Iris pigment epithelial cell (primary cell): ENCODE data around the gene KLC4.

Experiments used
- DNase-seq: peaks from one replicate; pipeline ENCODE4 v3.0.0-alpha.2; 2011; ENCODE audit warnings: low read depth

KLC4 gene

DNA sequence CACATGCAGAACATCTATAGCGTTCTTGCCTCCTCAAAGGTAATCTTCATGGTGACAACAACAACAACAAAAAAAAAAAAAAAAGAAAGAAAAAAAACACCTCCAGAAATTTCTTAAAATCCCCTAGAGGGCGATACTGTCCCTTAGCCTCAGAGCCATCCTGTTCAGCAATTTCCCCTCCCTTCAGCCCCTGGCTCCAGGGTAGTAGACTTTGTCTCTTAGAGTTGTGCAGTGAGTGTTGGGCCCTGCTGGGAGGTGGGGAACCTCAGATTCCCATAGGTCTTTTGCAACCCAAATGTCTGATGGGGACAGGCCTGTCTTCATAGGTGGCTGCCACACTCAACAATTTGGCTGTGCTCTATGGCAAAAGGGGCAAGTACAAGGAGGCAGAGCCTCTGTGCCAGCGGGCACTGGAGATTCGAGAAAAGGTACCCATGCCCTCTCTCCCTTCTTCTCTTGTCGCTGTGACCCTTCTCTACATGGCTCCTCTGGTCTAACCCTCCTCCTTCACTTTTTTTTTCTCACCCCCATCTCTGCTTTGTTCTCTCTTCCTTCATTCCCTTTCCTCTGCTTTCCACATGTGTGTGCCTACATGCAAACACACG lies 10.7 kb downstream of the KLC4 start:
- DNase-seq: peak; percentile 67

DNA sequence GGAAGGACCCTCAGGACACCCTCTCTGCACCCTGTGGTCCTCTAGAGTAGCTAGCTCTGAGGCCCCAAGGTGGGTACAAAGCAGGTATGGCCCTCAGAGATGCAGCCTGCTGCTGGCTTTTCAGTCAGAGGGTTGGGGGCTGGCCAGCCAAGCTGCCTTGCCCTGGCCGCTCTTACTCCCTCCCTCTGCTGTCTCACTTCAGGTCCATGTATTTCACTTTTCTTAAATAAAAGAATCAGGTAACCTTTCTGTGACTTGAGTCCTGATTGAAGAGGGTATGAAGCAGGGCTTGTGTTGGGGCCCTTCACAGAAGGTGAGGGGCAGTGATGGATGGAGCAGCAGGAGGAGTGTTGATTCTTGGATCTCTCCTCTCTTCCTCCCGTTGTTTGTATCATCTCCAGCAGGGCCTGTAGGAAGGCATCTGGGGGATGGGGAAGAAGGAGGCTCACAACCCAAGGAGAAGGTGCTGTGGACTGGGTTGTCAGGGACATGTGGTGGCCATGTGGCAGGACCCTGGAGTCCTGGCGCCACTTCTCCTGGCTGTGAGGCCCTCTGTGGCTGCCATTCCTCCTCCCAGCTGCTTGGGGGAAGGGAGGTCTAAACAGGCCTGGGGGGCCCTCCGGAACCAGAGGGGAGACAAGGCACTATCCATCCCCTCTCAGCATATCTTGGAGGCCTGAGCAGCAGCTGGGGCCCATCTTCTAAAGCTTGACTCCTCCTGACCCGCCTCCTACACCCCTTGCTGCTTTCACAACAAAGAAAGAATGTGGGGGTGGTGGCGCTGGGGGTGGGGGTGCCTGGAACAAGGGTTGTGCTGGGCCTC lies 15.6 kb downstream of the KLC4 start:
- peak; percentile 48 for DNase-seq

DNA sequence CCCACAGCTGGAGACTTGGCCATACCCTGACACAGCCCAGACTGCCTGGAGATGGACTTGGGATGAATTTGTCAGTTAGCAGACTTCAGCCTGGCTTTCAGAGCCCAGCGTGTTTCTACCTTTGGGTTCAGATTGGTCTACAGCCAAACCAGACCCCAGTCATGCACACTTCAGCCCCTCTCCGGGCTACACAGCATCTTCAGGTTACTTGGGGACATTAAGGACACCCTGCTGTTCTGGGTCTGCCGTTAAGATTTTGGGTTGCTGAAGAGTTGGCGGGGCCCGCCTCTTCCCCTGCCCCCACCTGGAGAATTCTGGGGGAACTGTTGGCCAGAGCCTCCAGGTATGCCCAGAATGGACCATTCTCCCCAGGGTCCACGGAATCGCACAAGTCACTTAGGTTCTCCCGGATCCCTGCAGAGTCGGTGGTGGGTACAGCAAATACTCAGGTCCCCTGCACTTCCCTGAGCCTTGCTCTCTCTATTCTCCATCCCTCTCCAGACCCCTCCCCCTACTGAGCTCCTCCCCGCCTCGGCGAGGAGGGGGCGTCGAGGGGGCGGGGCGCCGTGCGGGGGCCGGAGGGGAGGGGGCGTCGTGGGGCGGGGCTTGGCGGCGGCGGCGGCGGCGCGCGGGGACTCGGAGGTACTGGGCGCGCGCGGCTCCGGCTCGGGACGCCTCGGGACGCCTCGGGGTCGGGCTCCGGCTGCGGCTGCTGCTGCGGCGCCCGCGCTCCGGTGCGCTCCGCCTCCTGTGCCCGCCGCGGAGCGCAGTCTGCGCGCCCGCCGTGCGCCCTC lies 16.4 kb downstream of the KLC4 start, which contains the start of gene PTK7:
Gene PTK7, plus strand, starts transcription at position 645 of the 794 bp plus-strand sequence. CDS start 175 bp downstream, outside the sequence.
- DNase-seq: peak; percentile 60

DNA sequence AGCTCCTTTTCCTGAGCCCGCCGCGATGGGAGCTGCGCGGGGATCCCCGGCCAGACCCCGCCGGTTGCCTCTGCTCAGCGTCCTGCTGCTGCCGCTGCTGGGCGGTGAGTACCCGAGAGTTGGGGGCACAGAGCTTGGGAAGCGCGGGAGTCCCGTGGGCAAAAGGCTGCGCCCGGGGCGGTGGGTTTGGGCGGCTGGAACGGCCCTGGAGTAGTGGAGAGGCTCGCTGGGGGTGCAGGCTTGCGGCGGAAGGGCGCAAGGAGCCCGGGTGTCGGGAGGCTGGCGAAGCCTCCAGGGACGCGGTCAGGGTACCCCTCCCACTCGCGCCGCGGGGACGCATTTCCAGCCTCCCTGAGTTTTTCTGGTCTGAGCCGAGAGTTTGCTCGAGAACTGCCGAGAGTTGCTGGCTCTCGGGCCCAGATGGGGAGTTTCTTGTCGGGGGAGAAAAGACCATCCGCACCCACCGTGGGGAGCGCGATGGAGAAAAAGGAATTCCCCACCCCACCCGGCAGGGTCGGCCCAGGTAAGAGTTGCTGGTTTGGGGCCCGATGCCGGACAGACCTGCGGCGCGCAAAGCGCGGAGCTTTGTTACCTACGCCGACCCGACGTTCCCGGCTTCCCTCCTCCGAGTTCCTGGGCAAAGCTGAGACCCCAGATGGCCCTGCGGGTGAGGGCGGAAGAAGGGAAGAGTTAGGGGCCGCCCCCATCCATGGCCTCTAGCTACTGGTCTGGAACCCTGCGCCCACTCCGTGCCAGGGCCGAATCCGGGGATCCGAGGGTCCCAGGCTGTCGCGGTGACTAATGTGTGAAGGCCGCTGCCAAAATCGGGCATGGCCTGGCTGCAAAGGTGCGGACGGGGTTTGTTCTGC lies 17.3 kb downstream of the KLC4 start:
- peak; percentile 44 for DNase-seq

DNA sequence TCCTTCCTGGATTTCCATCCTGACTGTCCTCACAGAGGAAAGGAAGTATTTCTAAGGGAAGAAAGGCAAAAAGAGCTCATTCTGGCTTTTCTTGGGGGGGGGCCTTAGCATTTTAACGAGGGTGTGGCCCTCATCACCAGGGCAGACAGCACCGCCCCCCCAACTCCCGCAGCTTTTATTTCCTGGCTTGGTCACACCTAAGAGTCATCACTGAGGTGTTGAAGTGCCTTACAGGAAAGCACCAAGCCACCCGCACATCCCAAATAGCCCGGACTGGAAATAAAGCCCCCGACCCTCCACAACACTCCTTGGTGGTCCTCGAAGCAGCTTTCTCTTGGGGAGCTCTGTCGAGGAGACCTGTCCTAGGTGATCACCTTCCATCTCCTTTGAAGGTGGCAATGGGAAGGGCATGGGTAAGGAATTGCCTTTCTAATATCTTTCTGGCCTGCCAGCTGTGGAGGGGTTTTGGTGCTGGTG lies 17.9 kb downstream of the KLC4 start:
- no peak for DNase-seq

DNA sequence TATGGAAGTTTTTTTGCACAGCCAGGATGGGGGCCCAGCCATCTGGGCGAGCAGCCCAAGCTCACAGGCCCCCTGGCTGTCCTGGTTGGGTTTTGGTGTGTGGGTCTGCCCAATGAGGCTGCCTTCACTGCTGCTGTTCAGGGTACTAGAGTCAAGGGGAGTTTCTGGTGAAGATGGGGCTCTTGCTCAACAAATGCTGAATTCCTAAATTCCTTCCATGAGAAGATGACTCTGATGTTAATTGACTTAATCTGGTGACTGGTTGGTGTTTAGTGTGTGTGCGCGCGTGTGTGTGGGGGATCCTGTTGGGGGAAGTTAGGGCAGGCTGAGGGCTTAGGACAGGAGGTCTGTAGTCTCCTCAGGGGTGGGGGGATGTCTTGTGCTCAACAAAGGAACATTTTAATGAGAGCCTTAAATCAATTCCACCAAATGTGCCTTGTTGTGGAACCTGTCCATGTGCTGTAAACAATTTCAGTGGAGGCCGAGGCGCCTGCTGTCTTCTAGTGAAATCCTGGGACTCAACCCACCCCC lies 18.6 kb downstream of the KLC4 start:
- DNase-seq: no peak

DNA sequence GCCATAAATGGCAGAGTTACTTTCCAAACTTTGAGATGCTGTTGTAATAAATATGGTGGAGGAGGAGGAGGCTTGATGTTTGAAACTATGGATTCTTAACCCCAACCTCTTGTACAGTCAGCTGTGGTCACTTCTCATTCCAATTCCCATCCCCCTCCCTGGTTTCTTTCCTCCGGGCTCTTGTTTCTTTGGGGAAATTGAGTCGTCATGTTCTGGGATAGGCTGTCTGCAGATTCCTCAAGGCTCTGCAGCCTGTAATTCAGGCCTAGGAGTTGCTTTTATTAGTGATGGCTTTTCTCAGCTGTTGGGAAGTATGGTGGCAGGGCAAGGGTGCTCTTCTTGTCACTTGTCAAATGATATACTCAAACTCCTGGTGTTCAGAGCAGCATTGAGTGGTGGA lies 19.3 kb downstream of the KLC4 start:
- DNase-seq: peak; percentile 55

DNA sequence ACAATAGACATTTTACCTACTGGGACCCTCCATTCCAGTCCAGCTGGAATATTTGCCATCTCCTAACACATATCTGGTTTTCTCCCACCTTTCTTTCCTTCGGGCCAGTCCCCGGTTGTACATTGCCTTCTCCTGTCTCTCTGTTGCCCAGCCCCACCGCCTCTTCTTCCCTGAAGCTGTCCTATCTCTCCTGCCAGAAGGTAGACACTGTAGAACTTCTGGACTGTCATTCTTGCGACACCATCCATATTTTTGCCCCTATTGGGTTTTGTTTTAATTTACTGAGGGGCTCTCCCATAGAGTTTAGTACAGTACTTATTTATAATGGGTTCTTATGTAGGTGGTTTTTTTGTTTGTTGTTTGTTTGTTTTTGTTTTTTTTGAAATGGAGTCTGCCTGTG lies 21.6 kb downstream of the KLC4 start:
- DNase-seq: no peak

DNA sequence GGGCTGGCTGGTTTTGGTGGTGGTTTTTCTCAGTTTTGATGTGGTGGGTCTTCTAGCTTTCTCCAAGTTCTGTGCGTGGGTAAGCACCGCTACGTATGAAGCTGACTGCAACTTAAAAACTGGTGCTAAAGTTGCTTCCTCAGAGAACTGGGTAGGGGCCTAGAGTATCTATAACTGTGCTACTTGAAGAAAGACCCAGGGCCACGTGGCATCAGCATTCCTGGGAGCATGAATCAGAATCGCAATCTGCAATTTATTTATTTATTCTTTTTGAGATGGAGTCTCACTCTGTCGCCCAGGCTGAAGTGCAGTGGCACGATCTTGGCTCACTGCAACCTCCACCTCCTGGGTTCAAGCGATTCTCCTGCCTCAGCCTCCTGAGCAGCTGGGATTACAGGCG lies 22.5 kb downstream of the KLC4 start:
- DNase-seq: peak; percentile 51

DNA sequence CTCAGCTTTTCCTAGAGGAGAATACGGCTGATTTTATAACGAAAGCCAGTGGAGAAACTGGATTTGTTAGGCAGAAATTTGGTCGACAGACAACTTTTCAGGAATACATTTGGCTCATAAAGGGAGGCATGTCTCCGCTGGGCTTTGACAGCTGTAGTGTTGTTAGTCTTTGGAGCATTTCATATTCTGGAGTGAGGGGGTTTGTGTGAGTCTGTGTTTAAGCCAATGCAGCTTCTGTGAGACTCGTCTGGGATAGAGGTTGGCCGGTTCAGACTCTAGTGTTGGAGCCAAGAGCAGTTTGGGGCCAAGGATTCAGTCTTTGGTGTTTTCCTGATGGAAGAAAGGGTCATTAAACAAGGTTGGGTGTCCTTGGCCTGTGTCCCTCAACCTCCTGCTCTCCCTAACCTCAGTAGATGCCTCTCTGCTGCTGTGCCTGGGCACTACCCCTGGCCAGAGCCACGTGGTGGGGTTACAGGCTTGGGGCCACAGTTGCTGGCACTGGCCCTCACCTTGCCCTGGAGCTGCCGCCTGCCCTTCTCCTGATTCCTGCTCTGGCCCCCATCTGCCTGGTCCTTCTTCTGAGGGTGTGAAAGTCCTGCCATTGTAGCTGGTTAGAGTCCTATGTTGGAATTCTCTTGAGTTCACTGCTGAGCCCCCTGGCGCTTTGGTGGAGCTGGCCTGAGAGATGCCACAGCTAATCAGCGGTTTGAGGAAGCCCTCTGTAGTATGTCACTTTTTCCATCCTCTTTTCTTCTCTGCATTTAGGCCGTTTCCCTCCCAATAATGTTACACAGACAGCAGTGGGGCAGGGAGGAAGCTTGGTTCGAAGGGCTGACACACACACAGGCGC lies 23.6 kb downstream of the KLC4 start:
- no peak for DNase-seq

DNA sequence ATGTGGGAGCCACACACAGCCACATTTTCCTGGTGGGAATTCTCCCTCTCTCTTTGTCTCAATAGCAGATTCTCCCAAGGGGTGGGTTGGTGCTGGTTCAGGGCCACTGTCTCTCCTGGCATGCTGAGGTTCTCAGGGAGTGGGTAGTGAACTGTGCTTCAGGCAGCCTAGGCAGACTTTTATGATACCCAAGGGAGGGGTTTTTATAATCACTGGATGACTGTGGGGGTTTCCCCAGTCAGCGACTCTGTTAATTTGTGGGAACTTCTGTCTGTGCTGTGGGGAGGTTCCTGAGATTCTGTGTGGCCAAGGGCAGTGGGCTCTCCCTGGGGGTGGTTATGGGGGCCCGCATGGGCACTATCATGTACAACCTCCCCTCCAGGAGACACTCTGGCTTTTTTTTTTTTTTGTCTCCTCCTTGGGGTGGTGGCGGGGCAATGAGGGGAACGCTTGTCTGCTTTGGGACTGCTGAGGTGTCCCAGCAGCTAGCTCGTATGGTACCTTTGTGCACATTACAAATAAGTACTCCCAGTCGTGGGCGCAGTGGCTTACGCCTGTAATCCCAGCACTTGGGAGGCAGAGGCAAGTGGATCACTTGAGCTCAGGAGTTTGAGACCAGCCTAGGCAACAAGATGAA lies 26.7 kb downstream of the KLC4 start:
- no peak for DNase-seq

DNA sequence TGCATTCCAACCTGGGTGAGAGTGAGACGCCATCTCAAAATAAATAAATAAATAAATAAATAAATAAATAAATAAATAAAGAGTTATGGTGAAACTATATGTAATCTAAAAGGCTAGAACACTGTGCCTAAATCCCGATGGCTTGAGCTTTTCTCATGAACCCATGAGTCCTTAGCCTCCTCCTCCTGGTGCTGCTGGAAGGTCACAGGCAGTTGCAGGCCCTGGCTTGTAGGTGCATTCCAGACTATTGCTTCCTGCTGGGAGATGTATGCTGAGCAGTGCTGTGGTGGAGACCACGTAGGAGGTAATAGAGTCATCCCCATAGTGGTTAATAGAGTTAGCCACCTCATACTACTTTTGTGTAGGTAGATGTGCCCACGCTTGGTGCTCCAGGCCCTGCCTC lies 29.2 kb downstream of the KLC4 start:
- no peak for DNase-seq

DNA sequence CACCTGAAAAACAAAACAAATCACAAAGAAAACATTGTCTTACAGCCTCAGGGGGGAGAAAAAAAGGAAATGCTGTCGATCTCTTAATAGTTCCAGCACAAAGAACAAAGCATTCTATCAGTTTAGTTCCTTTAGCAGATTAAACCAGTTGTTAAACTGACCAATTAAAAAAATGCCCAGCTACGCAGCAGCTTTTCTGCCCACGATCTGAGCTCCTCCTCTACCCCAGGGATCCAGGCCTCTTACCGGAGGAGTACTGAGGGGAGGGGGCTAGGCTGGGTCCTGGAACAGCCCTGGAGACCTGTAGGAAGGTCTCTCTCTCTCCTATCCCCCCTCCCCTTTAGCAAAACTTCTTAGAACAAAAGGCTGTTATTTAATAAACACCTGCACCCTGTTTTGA lies 30.0 kb downstream of the KLC4 start:
- no peak for DNase-seq

DNA sequence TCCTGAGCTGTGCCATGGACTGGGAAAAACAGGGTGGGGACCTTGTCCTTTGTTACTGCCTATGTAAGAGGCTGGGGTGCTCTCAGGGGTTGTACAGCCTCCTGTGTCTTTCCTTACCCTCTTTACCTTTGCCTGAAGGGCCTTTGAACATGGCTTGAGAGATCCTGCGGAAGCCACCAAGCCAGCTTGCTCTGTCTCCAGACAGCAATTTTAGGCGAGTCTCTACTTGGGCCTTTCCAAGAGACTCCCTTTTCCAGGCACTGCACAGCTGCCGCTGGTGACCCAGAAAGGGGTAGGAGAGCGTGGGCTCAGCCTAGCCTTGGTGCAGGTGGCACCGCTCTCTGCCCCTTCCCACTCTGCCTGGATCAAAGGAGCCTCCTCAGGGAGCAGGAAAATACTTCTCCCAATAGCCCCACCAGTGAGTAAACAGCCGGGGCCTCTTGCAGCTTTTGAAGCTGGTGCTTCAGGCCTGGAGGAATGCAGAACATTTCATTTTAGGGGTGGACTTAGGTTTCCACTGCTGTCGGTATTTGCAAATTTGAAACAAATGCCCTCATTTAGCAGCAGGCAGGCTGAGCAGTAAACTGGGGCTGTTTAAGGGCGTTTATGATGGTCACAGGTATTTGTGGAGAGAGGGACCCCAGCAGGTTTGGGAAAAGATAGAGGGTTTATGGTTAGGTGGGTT lies 30.6 kb downstream of the KLC4 start:
- DNase-seq: peak; percentile 39

DNA sequence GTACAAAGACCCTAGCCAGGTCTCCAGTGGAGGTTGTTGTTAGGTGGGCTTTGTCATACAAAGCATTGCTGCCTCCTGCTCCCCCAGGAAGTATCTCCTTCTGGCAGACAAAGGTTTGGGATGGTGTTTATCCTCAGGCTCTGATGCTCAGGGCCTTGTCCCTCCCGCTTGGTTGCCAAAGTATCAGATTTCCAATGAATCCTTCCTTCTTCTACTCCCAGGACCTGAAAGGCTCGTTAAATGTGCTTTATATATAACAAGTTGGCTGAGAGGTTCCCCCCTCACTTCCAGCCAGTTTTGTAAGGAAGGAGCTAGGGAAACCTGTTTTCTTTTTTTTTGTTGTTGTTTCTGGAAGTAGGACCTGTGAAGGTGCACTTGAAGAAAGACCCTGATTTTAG lies 31.1 kb downstream of the KLC4 start:
- DNase-seq: no peak

DNA sequence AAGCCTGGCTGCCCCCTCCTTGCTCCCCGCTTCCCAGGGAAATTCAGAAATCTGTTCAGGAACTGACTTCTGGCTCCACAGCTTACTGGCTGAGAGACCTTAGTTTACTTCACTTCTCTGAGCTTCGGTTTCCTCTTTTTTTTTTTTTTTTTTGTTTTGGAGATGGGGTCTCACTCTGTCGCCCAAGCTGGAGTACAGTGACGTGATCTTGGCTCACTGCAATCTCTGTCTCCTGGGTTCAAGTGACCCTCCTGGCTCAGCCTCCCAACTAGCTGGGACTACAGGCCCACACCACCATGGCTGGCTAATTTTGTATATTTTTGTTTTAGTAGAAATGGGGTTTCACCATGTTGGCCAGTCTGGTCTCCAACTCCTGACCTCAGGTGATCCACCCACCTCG lies 31.6 kb downstream of the KLC4 start:
- no peak for DNase-seq

DNA sequence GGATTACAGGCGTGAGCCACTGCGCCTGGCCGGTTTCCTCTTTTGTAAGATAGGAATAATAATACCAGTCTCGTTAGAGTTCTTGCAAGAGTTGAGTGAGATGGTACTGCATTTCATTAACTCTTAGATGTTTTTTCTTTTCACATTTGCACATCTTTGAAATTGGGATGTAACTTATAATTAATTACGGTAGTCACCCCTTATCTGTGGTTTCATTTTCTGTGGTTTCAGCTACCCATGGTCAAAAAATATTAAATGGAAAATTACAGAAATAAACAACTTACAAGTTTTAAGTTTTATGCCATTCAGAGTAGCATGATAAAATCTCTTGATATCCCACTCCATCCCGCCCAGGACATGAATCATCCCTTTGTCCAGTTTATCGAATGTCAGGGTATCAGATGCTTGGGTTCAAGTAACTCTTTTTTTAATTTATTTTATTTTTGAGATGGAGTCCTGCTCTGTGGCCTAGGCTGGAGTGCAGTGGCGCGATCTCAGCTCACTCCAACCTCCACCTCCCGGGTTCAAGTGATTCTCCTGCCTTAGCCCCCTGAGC lies 32.1 kb downstream of the KLC4 start:
- no peak for DNase-seq

DNA sequence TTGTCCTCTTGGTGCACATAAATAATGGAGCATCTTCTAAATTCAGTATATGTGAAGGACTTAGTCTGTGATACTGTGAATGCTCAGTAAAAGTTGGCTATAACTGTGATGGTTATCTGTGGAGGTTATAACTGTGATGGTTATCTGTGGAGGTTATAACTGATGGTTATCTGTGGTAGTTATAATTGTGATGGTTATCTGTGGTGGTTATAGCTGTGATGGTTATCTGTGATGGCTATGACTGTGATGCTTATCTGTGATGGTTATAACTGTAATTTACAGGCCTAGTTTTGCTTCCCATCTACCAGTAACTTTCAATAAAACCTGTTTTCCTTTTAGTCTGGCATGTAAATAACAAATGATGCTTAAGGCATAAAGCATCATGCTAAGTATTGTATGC lies 33.2 kb downstream of the KLC4 start:
- DNase-seq: no peak
